ENCODE results near the gene PLA2G1B.
A peak's percentile ranks its signal among the peaks of the same experiment; 100 is the strongest.
"Not testable (repeated sequence)": the region's sequence is repeated elsewhere in the genome, so short reads cannot be mapped to it uniquely, and the experiment has no call there.

PLA2G1B gene

DNA sequence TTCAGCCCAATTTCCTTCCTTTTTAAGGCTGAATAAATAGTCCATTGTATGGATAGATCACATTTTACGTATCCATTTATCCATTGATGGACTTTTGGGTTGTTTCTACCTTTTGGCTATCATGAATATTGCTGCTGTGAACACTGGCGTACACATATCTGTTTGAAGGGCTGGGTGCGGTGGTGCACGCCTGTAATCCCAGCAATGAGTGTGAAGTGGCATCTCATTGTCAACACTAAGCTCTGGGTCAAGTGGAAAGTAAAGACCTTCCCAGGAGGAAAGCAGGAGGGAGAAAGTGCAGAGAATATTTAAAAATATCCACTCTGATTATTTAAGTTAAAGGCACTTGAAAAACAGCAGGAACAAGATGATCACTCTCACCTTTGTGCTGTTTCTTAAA, 11.7 kb upstream of the PLA2G1B start:
- DNase-seq, result no peak
- no peaks in the 10 kb centered on the region for H3K79me2 ChIP-seq (ENCODE audit: insufficient read depth, low read length)

GRCh38 chr12:120337730-120338129, 10.2 kb upstream of the PLA2G1B start:
- Histone ChIP-seq H2AFZ (ENCODE audit: low read depth, low read length) (no peak overlapping the region), H3K36me3 (ENCODE audit: insufficient read depth, low read length) (no peaks in the 10 kb centered on the region), H3K4me2 (ENCODE audit: insufficient read depth, low read length) (no peak overlapping the region), H4K20me1 (ENCODE audit: insufficient read depth, low read length) (no peaks in the 10 kb centered on the region; the same call in 1 of the 2 replicates), H3K4me3 (ENCODE audit: low read depth in 1 of 2, low read length in 2 of 2) (no peak overlapping the region), H3K27ac (ENCODE audit: low read length) (no peak overlapping the region), H3K27me3 (ENCODE audit: insufficient read depth, low read length, poor library complexity) (no peaks in the 10 kb centered on the region), H3K4me1 (ENCODE audit: insufficient read depth, low read length) (no peaks in the 10 kb centered on the region), H3K9me3 (ENCODE audit: insufficient read depth, low read length, severe bottlenecking) (peaks cover 22% of the 10 kb centered on the region), H3K9ac (ENCODE audit: low read depth, low read length) (no peak overlapping the region), H3K79me2 (ENCODE audit: insufficient read depth, low read length) (no peaks in the 10 kb centered on the region)
- DNase-seq (no peak), ATAC-seq (ENCODE audit: insufficient read depth, low read depth) (no peak)
- TF ChIP-seq, protein P1, sequence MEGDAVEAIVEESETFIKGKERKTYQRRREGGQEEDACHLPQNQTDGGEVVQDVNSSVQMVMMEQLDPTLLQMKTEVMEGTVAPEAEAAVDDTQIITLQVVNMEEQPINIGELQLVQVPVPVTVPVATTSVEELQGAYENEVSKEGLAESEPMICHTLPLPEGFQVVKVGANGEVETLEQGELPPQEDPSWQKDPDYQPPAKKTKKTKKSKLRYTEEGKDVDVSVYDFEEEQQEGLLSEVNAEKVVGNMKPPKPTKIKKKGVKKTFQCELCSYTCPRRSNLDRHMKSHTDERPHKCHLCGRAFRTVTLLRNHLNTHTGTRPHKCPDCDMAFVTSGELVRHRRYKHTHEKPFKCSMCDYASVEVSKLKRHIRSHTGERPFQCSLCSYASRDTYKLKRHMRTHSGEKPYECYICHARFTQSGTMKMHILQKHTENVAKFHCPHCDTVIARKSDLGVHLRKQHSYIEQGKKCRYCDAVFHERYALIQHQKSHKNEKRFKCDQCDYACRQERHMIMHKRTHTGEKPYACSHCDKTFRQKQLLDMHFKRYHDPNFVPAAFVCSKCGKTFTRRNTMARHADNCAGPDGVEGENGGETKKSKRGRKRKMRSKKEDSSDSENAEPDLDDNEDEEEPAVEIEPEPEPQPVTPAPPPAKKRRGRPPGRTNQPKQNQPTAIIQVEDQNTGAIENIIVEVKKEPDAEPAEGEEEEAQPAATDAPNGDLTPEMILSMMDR (IDR thresholded peaks at IDR 0.05; ENCODE audit: borderline replicate concordance, extremely low read depth, low read length, poor library complexity, severe bottlenecking), result no peak
- no peak for TF ChIP-seq EZH2 (IDR thresholded peaks at IDR 0.05; ENCODE audit: borderline replicate concordance, low read depth, low read length, severe bottlenecking)

More for the DNA sequence above, 11.7 kb upstream of the PLA2G1B start:
- no peaks in the 10 kb centered on the region for H3K36me3 ChIP-seq (ENCODE audit: insufficient read depth, low read length)
- TF ChIP-seq, protein P1 (IDR thresholded peaks at IDR 0.05; ENCODE audit: borderline replicate concordance, extremely low read depth, low read length, poor library complexity, severe bottlenecking), result no peak
- TF ChIP-seq EZH2 (IDR thresholded peaks at IDR 0.05; ENCODE audit: borderline replicate concordance, low read depth, low read length, severe bottlenecking), result no peak
- peaks cover 22% of the 10 kb centered on the region for H3K9me3 ChIP-seq (ENCODE audit: insufficient read depth, low read length, severe bottlenecking)
- no peaks in the 10 kb centered on the region for H3K27me3 ChIP-seq (ENCODE audit: insufficient read depth, low read length, poor library complexity)
- H3K4me3 ChIP-seq (ENCODE audit: low read depth in 1 of 2, low read length in 2 of 2), result no peak overlapping the region
- no peaks in the 10 kb centered on the region for H3K4me1 ChIP-seq (ENCODE audit: insufficient read depth, low read length)
- no peak for ATAC-seq (ENCODE audit: insufficient read depth, low read depth)
- no peak overlapping the region for H3K27ac ChIP-seq (ENCODE audit: low read length)
- H3K9ac ChIP-seq (ENCODE audit: low read depth, low read length), result no peak overlapping the region
- H2AFZ ChIP-seq (ENCODE audit: low read depth, low read length), result no peak overlapping the region
- no peak overlapping the region for H3K4me2 ChIP-seq (ENCODE audit: insufficient read depth, low read length)
- H4K20me1 ChIP-seq (ENCODE audit: insufficient read depth, low read length), result no peaks in the 10 kb centered on the region; the same call in 1 of the 2 replicates

DNA sequence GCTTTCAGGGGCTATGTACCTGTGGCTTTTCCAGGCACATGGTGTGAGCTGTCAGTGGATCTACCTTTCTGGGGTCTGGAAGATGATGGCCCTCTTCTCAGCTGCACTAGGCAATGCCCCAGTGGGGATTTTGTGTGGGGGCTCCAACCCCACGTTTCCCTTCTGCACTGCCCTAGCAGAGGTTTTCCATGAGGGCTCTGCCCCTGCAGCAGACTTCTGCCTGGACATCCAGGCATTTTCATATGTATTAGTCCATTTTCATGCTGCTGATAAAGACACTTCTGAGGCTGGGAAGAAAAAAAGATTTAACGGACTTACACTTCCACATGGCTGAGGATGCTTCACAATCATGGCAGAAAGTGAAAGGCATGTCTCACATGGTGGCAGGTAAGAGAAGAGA, 8.8 kb upstream of the PLA2G1B start:
- H3K4me1 ChIP-seq (ENCODE audit: insufficient read depth, low read length); DNase-seq; H3K36me3 ChIP-seq (ENCODE audit: insufficient read depth, low read length); H2AFZ ChIP-seq (ENCODE audit: low read depth, low read length); H3K79me2 ChIP-seq (ENCODE audit: insufficient read depth, low read length); H3K4me3 ChIP-seq (ENCODE audit: low read depth in 1 of 2, low read length in 2 of 2); H4K20me1 ChIP-seq (ENCODE audit: insufficient read depth, low read length); H3K9ac ChIP-seq (ENCODE audit: low read depth, low read length); H3K27ac ChIP-seq (ENCODE audit: low read length); H3K27me3 ChIP-seq (ENCODE audit: insufficient read depth, low read length, poor library complexity); H3K4me2 ChIP-seq (ENCODE audit: insufficient read depth, low read length); ATAC-seq (ENCODE audit: insufficient read depth, low read depth): not testable (repeated sequence)
- H3K9me3 ChIP-seq (ENCODE audit: insufficient read depth, low read length, severe bottlenecking), result peaks cover 22% of the 10 kb centered on the region

- H3K9me3 ChIP-seq (ENCODE audit: insufficient read depth, low read length, severe bottlenecking), result peaks cover 22% of the 10 kb centered on the region
- not testable (repeated sequence) for H3K36me3 ChIP-seq (ENCODE audit: insufficient read depth, low read length); H3K9ac ChIP-seq (ENCODE audit: low read depth, low read length); H3K4me1 ChIP-seq (ENCODE audit: insufficient read depth, low read length); H3K4me2 ChIP-seq (ENCODE audit: insufficient read depth, low read length); H3K79me2 ChIP-seq (ENCODE audit: insufficient read depth, low read length); H3K27me3 ChIP-seq (ENCODE audit: insufficient read depth, low read length, poor library complexity); H3K27ac ChIP-seq (ENCODE audit: low read length); H2AFZ ChIP-seq (ENCODE audit: low read depth, low read length); ATAC-seq (ENCODE audit: insufficient read depth, low read depth); H3K4me3 ChIP-seq (ENCODE audit: low read depth in 1 of 2, low read length in 2 of 2); H4K20me1 ChIP-seq (ENCODE audit: insufficient read depth, low read length); DNase-seq
- TF ChIP-seq, protein P1 (IDR thresholded peaks at IDR 0.05; ENCODE audit: borderline replicate concordance, extremely low read depth, low read length, poor library complexity, severe bottlenecking), result peak; percentile 19
Observed at GRCh38 chr12:120335447-120335846, 7.9 kb upstream of the PLA2G1B start.
